WTC11 (cell line): ENCODE results near the gene YBX2. TPM values are rescaled to one million over a fixed set of nuclear protein-coding genes. Genes with fewer than 3 reads are reported as not detected.
A peak's percentile ranks its signal among the peaks of the same experiment; 100 is the strongest.

Experiments
- ATAC-seq: fragments of 200-7000 bp; cut with Tn5 transposase; 2 replicates; pipeline ENCODE4 v1.10.0; 2021; ENCODE audit warnings: mild to moderate bottlenecking, moderate library complexity
- CTCF ChIA-PET: fragments of 300-600 bp; sonication (Branson Sonifier 250); formaldehyde crosslinking; loops from one replicate; lab custom pipeline; 2021; ENCODE audit warnings: antibody characterized with exemption; lab: Charles Lee
- POLR2A ChIA-PET: fragments of 350-600 bp; sonication (Branson Sonifier 250); formaldehyde crosslinking; loops from one replicate; lab custom pipeline; 2021; ENCODE audit warnings: antibody characterized with exemption; lab: Charles Lee
- DNase-seq: peaks from one replicate; pipeline ENCODE4 v3.0.0; 2021; ENCODE audit warnings: low spot score
- H3K27ac Mint-ChIP-seq: 2 replicates; pipeline ENCODE4 v1.8.0; 2021; ENCODE audit warnings: mixed read lengths
- H3K27me3 Mint-ChIP-seq: 2 replicates; pipeline ENCODE4 v1.8.0; 2021; ENCODE audit warnings: low read depth, mild to moderate bottlenecking, moderate library complexity, mixed read lengths
- H3K36me3 Mint-ChIP-seq: 2 replicates; pipeline ENCODE4 v1.8.0; 2021; ENCODE audit warnings: mixed read lengths
- H3K4me1 Mint-ChIP-seq: 2 replicates; pipeline ENCODE4 v1.8.0; 2022; ENCODE audit warnings: mixed read lengths
- H3K4me3 Mint-ChIP-seq: 2 replicates; pipeline ENCODE4 v1.8.0; 2021; ENCODE audit warnings: mild to moderate bottlenecking, moderate library complexity, mixed read lengths
- H3K9me3 Mint-ChIP-seq: 2 replicates; pipeline ENCODE4 v1.8.0; 2021; ENCODE audit warnings: mixed read lengths
- ELF4 ChIP-seq: sonication (generic); formaldehyde crosslinking; IDR thresholded peaks from 2 replicates; pipeline ENCODE4 v1.8.1; 2022; ENCODE audit warnings: low read depth, mild to moderate bottlenecking, moderate library complexity, missing genetic modification reagents
- EMX1 ChIP-seq: fragments of 250-450 bp; sonication (Bioruptor Pico); IDR thresholded peaks from 2 replicates; pipeline ENCODE4 v1.8.0; 2021; ENCODE audit warnings: mild to moderate bottlenecking
- ESRRA ChIP-seq: sonication (generic); formaldehyde crosslinking; IDR thresholded peaks from 2 replicates; pipeline ENCODE4 v1.8.1; 2022; ENCODE audit warnings: mild to moderate bottlenecking, missing genetic modification reagents, borderline replicate concordance
- FOXP1 ChIP-seq: sonication (generic); formaldehyde crosslinking; IDR thresholded peaks from 2 replicates; pipeline ENCODE4 v1.8.0; 2022; ENCODE audit warnings: missing genetic modification reagents, mild to moderate bottlenecking, moderate library complexity, borderline replicate concordance
- HMGA2 ChIP-seq: fragments of 250-450 bp; sonication (Bioruptor Pico); IDR thresholded peaks from 2 replicates; pipeline ENCODE4 v1.4.0; 2021; ENCODE audit warnings: mild to moderate bottlenecking, moderate library complexity
- ZMAT4 ChIP-seq: fragments of 250-450 bp; sonication (Bioruptor Pico); IDR thresholded peaks from 2 replicates; pipeline ENCODE4 v1.9.0; 2021; ENCODE audit warnings: mild to moderate bottlenecking
- ZNF121 ChIP-seq: sonication (generic); formaldehyde crosslinking; IDR thresholded peaks from 2 replicates; pipeline ENCODE4 v1.8.0; 2023; ENCODE audit warnings: missing genetic modification reagents
- ZNF396 ChIP-seq: fragments of 250-450 bp; sonication (Bioruptor Pico); IDR thresholded peaks from 2 replicates; pipeline ENCODE4 v1.8.0; 2021; ENCODE audit warnings: mild to moderate bottlenecking, moderate library complexity, borderline replicate concordance
- ZNF425 ChIP-seq: fragments of 250-450 bp; sonication (Bioruptor Pico); conservative IDR thresholded peaks from 2 replicates; pipeline ENCODE4 v1.9.0; 2021; ENCODE audit warnings: mild to moderate bottlenecking
- ZNF671 ChIP-seq: fragments of 250-450 bp; sonication (Bioruptor Pico); IDR thresholded peaks from 2 replicates; pipeline ENCODE4 v1.8.0; 2021; ENCODE audit warnings: mild to moderate bottlenecking
- total RNA-seq: library from RNA; stranded (reverse); gene quantifications from 3 replicates; pipeline ENCODE4 v1.2.3, GENCODE V29; 2021
- TF ChIP-seq, protein P1 (sequence below): fragments of 200-600 bp; IDR thresholded peaks from 2 replicates; pipeline ENCODE4 v1.8.0; 2022; ENCODE audit warnings: antibody characterized with exemption
- TF ChIP-seq, protein P2 (sequence below): fragments of 250-450 bp; sonication (Bioruptor Pico); IDR thresholded peaks from 2 replicates; pipeline ENCODE4 v1.9.0; 2021; ENCODE audit warnings: mild to moderate bottlenecking, borderline replicate concordance
- TF ChIP-seq, protein P3 (sequence below): sonication (generic); formaldehyde crosslinking; IDR thresholded peaks from 2 replicates; pipeline ENCODE4 v1.8.0; 2022; ENCODE audit warnings: mild to moderate bottlenecking, missing genetic modification reagents
- TF ChIP-seq, protein P4 (sequence below): sonication (generic); formaldehyde crosslinking; IDR thresholded peaks from 2 replicates; pipeline ENCODE4 v1.8.1; 2023; ENCODE audit warnings: mild to moderate bottlenecking, moderate library complexity, missing genetic modification reagents

The YBX2 gene
- total RNA-seq, 1 experiment from 2014 or later = 26.8 TPM

DNA sequence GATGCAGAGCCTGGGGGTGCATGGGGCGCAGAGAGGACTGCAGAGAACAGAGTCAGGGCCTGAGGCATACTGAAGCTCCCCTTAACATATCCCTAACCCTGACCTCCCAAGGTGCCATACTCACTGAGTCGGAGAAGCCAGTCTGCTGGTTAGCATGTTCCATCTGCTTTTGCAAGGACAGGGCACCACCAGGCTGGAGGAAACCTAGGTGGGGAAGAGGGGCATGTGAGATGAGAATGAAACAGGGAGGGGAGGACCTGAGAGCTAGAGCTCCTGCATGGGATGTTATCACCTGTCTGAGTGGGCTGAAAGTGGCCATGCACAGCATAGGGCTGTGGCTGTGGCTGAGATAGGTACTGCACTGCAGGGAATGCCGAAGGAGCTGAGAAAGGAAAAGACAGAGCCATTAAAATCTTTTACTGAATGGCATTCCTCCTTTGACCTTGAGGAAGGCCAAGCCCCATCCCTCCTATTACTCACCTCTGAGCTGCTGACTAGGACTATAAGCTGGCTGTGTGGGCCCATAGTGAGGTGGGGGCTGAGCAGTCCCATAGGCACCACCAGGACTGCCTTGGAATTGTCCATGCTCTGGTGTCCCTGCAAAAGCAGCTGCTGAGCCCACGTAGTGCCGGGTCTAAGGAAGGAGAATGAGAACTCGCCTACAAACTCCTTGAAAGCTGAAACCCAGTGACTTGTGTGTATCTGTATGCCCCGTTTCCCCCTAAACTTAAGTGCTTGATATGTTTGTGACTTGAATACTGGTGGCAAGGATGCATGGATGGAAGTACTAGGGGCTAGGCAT is 18.9 kb upstream of the YBX2 start:
- DNase-seq = no peak
- TF ChIP-seq, protein P1, sequence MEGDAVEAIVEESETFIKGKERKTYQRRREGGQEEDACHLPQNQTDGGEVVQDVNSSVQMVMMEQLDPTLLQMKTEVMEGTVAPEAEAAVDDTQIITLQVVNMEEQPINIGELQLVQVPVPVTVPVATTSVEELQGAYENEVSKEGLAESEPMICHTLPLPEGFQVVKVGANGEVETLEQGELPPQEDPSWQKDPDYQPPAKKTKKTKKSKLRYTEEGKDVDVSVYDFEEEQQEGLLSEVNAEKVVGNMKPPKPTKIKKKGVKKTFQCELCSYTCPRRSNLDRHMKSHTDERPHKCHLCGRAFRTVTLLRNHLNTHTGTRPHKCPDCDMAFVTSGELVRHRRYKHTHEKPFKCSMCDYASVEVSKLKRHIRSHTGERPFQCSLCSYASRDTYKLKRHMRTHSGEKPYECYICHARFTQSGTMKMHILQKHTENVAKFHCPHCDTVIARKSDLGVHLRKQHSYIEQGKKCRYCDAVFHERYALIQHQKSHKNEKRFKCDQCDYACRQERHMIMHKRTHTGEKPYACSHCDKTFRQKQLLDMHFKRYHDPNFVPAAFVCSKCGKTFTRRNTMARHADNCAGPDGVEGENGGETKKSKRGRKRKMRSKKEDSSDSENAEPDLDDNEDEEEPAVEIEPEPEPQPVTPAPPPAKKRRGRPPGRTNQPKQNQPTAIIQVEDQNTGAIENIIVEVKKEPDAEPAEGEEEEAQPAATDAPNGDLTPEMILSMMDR = no peak
- no peak for TF ChIP-seq ZNF121
- TF ChIP-seq ZNF425 (CRISPR knock-in tag) = no peak
- TF ChIP-seq EMX1 (CRISPR knock-in tag) = peak; percentile 82
- peak; percentile 73 for TF ChIP-seq ZNF671 (CRISPR knock-in tag)
- no peak for TF ChIP-seq ELF4 (CRISPR knock-in tag)
- TF ChIP-seq, all 79 proteins: peak for 2
- Mint-ChIP-seq H3K9me3 (no peaks in the 10 kb centered on the region), H3K36me3 (peaks cover 54% of the 10 kb centered on the region), H3K4me3 (peak overlapping the region; percentile 73), H3K27ac (peak overlapping the region; percentile 70), H3K27me3 (no peaks in the 10 kb centered on the region), H3K4me1 (peaks cover 41% of the 10 kb centered on the region)
- ChIA-PET POLR2A (interaction anchor here (1.3 to 3.9 kb wide), 3 partner anchors 16 to 247 kb away, joined by 3 to 21 read pairs (median 4); partner anchors contain the start of genes ACADVL, DLG4 and NEURL4), CTCF (interaction anchor here (0.8 to 3.3 kb wide), 14 partner anchors 16 to 267 kb away, joined by 3 to 19 read pairs (median 5); partner anchors contain the start of genes GABARAP, NEURL4, SLC2A4 and TMEM256)
- peak; percentile 59 for ATAC-seq

- TF ChIP-seq, protein P2, sequence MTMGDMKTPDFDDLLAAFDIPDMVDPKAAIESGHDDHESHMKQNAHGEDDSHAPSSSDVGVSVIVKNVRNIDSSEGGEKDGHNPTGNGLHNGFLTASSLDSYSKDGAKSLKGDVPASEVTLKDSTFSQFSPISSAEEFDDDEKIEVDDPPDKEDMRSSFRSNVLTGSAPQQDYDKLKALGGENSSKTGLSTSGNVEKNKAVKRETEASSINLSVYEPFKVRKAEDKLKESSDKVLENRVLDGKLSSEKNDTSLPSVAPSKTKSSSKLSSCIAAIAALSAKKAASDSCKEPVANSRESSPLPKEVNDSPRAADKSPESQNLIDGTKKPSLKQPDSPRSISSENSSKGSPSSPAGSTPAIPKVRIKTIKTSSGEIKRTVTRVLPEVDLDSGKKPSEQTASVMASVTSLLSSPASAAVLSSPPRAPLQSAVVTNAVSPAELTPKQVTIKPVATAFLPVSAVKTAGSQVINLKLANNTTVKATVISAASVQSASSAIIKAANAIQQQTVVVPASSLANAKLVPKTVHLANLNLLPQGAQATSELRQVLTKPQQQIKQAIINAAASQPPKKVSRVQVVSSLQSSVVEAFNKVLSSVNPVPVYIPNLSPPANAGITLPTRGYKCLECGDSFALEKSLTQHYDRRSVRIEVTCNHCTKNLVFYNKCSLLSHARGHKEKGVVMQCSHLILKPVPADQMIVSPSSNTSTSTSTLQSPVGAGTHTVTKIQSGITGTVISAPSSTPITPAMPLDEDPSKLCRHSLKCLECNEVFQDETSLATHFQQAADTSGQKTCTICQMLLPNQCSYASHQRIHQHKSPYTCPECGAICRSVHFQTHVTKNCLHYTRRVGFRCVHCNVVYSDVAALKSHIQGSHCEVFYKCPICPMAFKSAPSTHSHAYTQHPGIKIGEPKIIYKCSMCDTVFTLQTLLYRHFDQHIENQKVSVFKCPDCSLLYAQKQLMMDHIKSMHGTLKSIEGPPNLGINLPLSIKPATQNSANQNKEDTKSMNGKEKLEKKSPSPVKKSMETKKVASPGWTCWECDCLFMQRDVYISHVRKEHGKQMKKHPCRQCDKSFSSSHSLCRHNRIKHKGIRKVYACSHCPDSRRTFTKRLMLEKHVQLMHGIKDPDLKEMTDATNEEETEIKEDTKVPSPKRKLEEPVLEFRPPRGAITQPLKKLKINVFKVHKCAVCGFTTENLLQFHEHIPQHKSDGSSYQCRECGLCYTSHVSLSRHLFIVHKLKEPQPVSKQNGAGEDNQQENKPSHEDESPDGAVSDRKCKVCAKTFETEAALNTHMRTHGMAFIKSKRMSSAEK (CRISPR knock-in tag) = no peak
- TF ChIP-seq ZMAT4 (no peak), ZNF396 (CRISPR knock-in tag) (no peak), HMGA2 (CRISPR knock-in tag) (no peak), ESRRA (CRISPR knock-in tag) (no peak), FOXP1 (CRISPR knock-in tag) (no peak)
- TF ChIP-seq, protein P3, sequence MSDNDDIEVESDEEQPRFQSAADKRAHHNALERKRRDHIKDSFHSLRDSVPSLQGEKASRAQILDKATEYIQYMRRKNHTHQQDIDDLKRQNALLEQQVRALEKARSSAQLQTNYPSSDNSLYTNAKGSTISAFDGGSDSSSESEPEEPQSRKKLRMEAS (CRISPR knock-in tag) = no peak
- TF ChIP-seq, protein P4, sequence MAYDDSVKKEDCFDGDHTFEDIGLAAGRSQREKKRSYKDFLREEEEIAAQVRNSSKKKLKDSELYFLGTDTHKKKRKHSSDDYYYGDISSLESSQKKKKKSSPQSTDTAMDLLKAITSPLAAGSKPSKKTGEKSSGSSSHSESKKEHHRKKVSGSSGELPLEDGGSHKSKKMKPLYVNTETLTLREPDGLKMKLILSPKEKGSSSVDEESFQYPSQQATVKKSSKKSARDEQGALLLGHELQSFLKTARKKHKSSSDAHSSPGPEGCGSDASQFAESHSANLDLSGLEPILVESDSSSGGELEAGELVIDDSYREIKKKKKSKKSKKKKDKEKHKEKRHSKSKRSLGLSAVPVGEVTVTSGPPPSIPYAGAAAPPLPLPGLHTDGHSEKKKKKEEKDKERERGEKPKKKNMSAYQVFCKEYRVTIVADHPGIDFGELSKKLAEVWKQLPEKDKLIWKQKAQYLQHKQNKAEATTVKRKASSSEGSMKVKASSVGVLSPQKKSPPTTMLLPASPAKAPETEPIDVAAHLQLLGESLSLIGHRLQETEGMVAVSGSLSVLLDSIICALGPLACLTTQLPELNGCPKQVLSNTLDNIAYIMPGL = no peak
- TF ChIP-seq, all 79 proteins: peak for 0
- ChIA-PET POLR2A (interaction anchor here (0.7 to 3.9 kb wide), 2 partner anchors 17 to 24 kb away, joined by 3 to 21 read pairs; partner anchors contain the start of gene NEURL4), CTCF (interaction anchor here (0.9 to 3.3 kb wide), 11 partner anchors 16 to 98 kb away, joined by 3 to 19 read pairs (median 5); partner anchors contain the start of genes GABARAP, NEURL4, SLC2A4 and TMEM256)
- peak overlapping the region; percentile 73 for H3K27ac Mint-ChIP-seq
- H3K4me1 Mint-ChIP-seq = peaks cover 41% of the 10 kb centered on the region
- ATAC-seq (no peak), DNase-seq (no peak)
- H3K27me3 Mint-ChIP-seq = no peaks in the 10 kb centered on the region
- peaks cover 50% of the 10 kb centered on the region for H3K36me3 Mint-ChIP-seq
- H3K9me3 Mint-ChIP-seq = no peaks in the 10 kb centered on the region
- H3K4me3 Mint-ChIP-seq = no peak overlapping the region
Observed at GRCh38 chr17:7312432-7313087, 18.1 kb upstream of the YBX2 start.
